LoVo (cell line): ENCODE data around the gene CA5A.
"Not testable (repeated sequence)": the region's sequence is repeated elsewhere in the genome, so short reads cannot be mapped to it uniquely, and the experiment has no call there.

ENCODE experiments used
- DNase-seq: peaks from one replicate; pipeline ENCODE4 v3.0.0-alpha.2; 2016; ENCODE audit warnings: low spot score

Gene CA5A

GRCh38 chr16:87947356-87948118, 11.2 kb upstream of the CA5A start:
- no peak for DNase-seq

GRCh38 chr16:87946596-87947347, 10.4 kb upstream of the CA5A start:
- no peak for DNase-seq

GRCh38 chr16:87945351-87946042, 9.2 kb upstream of the CA5A start:
- DNase-seq: no peak

GRCh38 chr16:87942680-87943079, 6.4 kb upstream of the CA5A start:
- DNase-seq: no peak

GRCh38 chr16:87939562-87940423, 3.5 kb upstream of the CA5A start:
- no peak for DNase-seq

GRCh38 chr16:87938412-87938949, 2.2 kb upstream of the CA5A start:
- no peak for DNase-seq

- DNase-seq: not testable (repeated sequence)
Measured at GRCh38 chr16:87937231-87937542, 858 bp upstream of the CA5A start.

- DNase-seq: not testable (repeated sequence)
Measured at GRCh38 chr16:87936016-87936374, 334 bp downstream of the CA5A start.

- not testable (repeated sequence) for DNase-seq
Measured at GRCh38 chr16:87934752-87935425, 1.4 kb downstream of the CA5A start.

- no peak for DNase-seq
Measured at GRCh38 chr16:87933140-87933495, 3.2 kb downstream of the CA5A start.

- DNase-seq: not testable (repeated sequence)
Measured at GRCh38 chr16:87932475-87933139, 3.7 kb downstream of the CA5A start.

GRCh38 chr16:87931504-87931903, 4.8 kb downstream of the CA5A start:
- no peak for DNase-seq

- no peak for DNase-seq
Measured at GRCh38 chr16:87930456-87930855, 5.9 kb downstream of the CA5A start.

- DNase-seq: no peak
Measured at GRCh38 chr16:87929986-87930385, 6.3 kb downstream of the CA5A start.

- no peak for DNase-seq
Measured at GRCh38 chr16:87927195-87927562, 9.2 kb downstream of the CA5A start.

GRCh38 chr16:87926246-87927194, 9.8 kb downstream of the CA5A start:
- DNase-seq: no peak

- DNase-seq: no peak
Measured at GRCh38 chr16:87924811-87925670, 11.3 kb downstream of the CA5A start.

GRCh38 chr16:87924041-87924810, 12.1 kb downstream of the CA5A start:
- no peak for DNase-seq
